H1 (cell line): ENCODE results near the gene MICU1.

Experiments used
- EZH2 ChIP-seq: fragments of 200-600 bp; sonication (generic); IDR thresholded peaks from 2 replicates; pipeline ENCODE4 v1.7.1; 2012; ENCODE audit warnings: low read depth, mild to moderate bottlenecking, moderate library complexity, low read length, inconsistent platforms; ENCODE audit not compliant: severe bottlenecking
- POLR2A ChIP-seq, 2 experiments: IDR thresholded peaks; 1 replicate in 1 of 2; 2 replicates in 1 of 2; pipeline ENCODE4 v1.6.1; 2011; ENCODE audit warnings: low read depth in 2 of 2, low read length in 2 of 2, mild to moderate bottlenecking in 2 of 2; ENCODE audit errors: control extremely low read depth in 1 of 2
- TCF12 ChIP-seq: IDR thresholded peaks from 2 replicates; pipeline ENCODE4 v1.6.1; 2011; ENCODE audit warnings: low read depth, mild to moderate bottlenecking, low read length

- TF ChIP-seq EZH2 (no peak), TCF12 (no peak), POLR2A (IDR thresholded peaks at IDR 0.05; ENCODE audit: control extremely low read depth in 1 of 2, low read depth in 2 of 2, low read length in 2 of 2) (no peak)
These were observed 114.4 kb downstream of the MICU1 start for GRCh38 chr10:72511459-72511858.
